GM18508 (cell line): ENCODE data around the gene CPEB1.

ENCODE experiments used
- ATAC-seq: cut with Tn5 transposase; IDR thresholded peaks from one replicate; pipeline ENCODE4 v1.9.1; 2021; ENCODE audit warnings: moderate number of reproducible peaks; ENCODE audit not compliant: insufficient read depth, unreplicated experiment

CPEB1 gene

DNA sequence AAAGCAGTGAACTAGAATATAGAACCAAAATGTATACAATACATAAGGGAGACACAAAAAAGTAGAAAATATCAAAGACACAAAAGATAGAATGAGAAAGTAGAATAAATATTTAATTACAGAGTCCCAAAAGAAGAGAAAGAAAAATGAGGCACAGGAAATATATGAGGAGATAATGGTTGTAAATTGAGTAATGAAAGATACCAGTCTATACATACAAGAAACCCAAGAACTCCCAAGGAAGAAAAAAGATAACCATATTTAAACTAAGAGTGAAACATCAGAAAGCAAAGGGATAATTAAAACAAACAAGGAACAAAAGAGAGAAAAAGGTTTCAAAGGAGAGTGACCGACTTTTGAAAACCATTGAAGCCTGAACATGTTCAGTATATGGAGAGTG lies 47.3 kb downstream of the CPEB1 start:
- no peak for ATAC-seq

DNA sequence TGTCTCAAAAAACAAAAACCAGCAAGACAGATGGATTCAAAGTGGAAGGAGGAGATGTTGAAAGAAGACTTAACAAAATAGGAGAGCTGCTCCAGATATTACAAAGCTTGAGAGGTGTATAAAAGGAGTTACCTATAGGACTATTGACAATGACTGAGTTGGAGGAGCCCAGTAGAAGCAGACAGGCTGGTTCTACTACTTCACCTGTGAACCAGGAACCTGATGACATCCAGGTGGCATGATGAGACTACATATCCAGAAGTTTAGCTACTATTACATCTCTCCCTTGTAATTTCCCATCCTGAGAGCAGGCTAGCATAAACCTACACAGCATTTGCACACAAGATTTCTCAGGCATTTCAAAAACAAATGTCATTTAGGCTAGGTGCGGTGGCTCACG lies 49.3 kb downstream of the CPEB1 start:
- ATAC-seq, result no peak

DNA sequence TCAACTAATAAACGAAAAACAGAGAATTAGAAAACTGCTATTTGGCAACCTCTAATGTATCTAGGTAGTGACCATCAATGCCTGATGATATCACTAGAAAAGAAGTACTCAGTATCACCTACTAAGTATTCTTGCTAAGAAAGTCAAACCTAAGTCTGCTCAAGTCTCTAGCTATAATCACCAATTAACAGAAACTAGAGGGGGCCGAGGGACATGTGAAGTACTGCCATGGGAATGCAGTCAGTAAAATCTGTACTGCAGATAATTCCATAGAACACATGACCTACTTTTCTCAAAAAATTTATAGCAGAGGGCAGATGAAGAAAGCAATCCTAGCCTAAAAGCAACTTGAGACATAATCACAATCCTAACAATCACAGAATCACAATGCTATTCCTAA lies 51.4 kb downstream of the CPEB1 start:
- ATAC-seq, result no peak

DNA sequence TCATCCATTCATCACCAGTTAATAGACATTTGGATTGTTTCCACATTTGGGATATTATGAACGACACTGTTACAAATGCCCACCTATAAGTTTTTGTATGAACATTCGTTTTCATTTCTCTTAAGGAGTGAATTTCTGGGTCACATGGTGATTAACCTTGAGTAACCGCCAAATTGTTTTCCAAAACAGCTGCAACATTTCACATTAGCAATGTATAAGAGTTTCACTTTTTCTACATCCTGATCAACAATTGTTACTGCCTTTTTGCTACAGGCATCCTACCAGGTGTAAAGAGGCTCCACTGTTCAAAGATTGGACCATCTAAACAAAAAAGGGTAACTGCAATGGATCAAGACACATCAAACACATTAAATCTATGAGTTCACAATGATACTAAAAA lies 52.0 kb downstream of the CPEB1 start:
- ATAC-seq, result no peak

DNA sequence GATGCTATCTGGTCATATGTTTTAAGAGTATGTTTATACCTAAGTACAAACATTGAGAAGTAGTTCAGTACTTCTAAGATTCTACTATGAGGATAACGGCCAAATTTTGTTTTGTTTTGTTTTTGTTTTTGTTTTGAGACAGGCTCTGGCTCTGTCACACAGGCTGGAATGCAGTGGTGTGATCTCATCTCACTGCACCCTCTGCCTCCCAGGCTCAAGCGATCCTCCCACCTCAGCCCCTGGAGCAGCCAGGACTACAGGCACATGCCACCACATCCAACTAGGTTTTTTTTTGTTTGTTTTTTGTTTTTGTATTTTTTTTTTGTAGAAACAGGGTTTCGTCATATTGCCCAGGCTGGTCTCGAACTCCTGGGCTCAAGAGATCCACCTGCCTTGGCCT lies 59.4 kb downstream of the CPEB1 start:
- ATAC-seq, result no peak

DNA sequence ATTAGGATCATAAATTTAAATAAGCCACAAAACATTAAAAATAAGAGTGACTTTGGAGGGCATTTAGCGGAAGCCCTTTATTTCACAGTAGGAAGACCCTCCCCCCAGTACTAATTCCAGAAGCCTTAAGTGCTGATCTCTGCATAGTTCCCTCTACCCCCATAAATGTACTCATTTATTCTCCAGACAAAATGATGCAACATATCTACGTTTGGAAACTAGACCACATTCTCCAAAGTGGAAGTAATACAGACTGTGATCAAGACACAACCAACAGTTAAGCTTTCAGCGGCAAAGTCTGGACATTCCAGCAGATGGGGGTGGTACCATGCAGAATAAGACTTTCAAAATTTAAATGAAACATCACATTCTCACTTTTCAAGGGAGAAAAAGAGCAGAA lies 62.1 kb downstream of the CPEB1 start:
- ATAC-seq, result no peak

DNA sequence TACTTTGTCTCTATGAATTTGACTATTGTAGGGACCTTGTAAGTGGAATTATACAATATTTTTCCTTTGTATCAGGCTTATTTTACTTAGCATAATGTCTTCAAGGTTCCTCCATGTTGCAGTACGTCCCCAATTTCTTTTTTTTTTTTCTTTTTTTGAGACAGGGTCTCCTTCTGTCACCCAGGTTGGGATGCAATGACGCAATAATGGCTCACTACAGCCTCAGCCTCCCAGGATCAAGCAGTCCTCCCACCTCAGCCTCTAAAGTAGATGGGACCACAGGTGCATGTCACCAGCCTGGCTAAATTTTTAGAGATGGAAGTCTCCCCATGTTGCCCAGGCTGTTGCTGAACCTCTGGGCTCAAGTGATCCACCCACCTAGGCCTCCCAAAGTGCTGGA lies 66.5 kb downstream of the CPEB1 start:
- no peak for ATAC-seq

DNA sequence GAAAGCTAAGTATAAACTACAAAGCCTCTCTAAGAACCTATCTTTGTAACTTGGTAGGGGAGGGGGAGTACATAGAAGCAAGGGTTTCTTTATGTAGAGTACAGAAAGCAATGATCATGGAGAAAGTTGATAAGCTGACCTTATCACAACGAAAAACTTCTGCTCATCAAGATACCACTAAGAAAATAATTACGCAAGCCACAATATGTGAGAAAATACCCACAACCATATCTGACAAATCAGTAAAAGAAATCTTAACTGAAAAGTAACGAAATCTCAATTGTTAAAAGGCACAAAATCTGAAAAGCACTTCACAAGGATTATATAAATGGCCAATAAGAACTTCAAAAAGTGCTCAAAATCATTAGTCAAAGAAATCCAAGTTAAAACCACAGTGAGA lies 71.8 kb downstream of the CPEB1 start:
- ATAC-seq, result no peak

DNA sequence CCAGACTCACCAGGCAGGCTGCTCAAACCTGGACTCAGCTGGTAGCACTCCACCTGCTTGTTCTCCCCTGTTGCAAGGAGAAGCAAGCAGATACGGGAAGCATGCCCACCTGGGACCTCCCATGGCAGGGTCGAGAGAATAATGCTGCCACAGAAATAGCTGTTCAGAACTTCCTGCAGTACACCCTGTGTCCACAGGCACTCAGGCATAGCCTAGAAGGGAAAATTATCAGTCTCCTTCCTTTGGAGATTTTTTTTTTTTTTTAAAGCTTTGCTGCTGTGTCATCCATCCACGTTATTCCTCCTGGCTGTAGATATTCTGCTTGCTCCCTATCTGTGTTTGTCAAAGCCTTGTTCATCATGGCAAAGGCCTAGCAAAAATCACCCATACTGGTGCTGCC lies 74.2 kb downstream of the CPEB1 start:
- no peak for ATAC-seq

DNA sequence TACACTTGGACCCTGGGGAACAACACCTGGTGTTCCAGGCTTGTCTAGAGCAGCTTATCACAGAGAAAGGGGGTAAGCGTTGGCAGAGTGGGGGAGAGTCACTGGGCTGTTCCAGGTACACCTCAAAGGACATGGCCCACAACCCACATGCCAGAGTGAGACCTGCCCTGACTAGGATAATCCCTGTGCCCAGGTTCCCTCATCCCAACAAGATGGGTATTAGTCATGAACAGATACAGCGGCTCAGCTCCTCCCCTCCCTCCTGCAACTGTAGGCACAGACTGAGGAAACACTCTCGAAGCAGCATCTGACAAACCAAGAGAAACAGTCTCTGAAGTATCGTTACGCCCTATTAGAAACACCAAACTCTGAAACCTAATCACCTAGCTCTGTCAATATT lies 74.9 kb downstream of the CPEB1 start:
- no peak for ATAC-seq

DNA sequence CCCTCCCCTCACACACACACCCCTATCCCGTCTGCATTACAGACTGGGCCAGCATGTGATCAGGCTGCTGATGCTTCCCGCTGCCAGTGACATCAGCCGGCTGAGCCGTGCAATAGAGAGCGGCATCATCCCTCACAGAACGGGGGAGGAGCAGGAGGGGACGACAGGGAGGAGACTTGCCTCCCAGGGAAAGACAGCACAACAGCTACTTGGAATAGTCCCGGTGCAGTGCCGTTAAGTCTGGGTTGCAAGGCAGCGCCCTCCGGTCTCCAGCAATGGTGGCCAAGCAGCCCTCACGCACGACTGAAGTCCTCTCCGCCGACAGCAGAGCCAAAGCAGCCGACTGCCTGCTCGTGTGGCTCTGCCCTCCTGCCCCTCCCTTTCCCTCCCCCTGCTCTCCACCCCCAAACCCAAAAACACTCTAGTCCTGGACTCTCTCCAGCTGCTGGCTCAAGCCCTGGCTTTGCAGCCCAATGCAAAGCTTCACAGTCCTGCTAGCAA lies 75.4 kb downstream of the CPEB1 start:
- no peak for ATAC-seq

DNA sequence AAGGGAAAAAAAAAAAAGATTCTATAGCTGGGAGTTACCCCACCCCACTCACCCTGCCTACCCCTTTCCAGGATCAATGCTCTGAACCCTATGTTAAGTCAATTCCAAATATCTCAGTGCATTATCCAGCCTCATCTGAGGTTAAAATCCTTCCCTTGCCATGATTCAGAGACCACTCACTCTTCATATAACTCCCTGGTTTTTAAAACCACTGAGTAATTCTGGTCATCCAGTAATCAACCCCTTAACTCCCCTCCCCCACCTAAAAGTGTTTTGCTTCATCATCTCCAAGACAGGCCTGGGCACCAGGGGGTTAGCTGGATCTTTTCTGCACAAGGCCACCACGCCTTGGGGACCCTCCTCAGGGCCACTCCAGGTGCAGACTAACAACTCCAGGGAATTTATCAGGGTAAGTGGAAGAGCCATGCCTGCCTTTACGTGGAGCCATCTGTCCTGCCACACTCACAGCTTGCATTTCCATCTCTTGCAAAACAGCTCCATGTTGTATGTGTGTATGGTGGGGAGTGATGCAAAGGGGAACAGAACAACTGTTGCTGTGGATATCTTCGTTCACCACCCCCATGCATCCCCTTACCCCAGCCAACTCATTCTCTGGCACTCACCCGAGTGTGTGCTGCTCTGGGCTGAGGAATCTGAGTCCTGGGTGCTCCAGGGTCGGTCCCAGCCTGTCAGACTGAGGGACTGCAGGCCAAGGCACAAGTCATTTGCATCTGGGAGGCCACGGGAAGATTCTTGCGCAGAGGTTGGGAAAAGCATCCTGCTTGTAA lies 76.2 kb downstream of the CPEB1 start:
- no peak for ATAC-seq

DNA sequence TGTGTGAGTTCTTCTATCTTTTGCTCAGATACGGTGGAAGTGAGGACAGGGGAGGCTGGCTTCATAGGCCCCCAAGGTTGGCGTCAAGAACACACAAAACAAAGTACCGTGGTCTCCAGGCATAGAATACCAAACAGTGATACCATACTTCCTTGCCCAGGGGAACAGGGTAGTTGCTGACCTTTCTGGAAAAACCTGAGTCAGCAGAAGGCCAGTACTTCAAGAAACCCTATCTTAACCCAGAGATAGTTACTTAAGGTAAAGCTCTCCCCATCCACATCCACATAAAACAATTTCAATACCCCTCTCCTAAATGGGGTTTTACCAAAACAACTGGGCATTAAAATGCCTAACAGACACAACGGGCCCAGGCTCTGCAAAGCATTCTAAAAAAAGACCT lies 77.3 kb downstream of the CPEB1 start:
- no peak for ATAC-seq

DNA sequence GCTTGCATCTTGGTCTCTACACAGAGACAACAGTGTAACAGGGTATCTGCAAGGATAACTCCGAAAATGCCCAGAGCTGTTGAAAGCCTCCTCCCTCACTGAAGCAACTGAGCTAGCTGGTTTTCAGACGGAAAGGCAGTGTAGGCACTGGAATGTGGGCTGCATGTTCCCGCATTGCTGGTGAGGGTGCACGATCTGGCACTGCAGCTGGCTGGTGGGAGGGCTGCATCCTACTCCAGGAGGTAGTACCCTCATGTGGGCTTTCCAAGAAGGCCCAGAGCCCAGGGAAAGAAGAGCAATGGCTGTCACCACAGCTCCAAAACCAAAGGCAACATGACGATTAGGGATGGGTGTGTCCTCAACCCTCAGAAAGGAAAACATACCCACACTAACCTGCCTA lies 78.2 kb downstream of the CPEB1 start:
- no peak for ATAC-seq

DNA sequence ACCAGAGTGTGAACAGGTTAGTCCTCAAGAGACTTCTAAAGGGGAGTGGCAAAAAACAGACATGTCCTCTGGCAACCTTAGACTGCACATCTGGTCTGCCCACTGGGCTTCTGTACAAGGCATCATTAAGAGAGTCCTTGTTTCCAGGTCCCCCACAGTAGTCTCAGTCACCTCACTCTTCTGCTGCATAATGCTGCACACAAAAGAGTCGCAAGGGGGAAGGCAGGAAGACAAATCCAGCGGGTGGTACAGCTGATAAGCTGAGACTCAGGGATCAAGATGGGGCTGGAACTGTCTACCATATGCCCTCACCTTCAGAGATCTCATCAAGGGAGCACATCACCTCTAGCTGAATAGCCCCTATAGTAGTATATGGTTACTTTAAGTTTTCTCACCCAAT lies 79.5 kb downstream of the CPEB1 start:
- no peak for ATAC-seq

DNA sequence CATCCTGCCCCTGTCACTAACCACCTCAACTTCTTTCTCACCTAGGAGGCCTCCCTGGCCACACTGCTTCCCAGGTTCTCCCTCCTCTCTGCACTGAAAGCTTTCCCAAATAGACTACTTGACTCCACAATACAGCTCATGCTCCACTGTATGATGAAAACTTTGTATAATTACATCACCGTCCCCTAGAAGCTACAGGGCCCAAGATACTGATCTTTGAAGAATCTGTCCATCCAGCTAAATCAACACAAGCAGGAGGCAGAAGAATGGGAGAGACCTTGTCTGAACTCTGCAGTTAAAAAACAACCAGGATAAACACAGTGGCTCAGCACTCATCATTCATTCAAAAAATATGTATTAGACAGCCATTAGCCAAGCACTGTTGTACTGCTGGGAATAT lies 80.5 kb downstream of the CPEB1 start:
- ATAC-seq, result no peak

DNA sequence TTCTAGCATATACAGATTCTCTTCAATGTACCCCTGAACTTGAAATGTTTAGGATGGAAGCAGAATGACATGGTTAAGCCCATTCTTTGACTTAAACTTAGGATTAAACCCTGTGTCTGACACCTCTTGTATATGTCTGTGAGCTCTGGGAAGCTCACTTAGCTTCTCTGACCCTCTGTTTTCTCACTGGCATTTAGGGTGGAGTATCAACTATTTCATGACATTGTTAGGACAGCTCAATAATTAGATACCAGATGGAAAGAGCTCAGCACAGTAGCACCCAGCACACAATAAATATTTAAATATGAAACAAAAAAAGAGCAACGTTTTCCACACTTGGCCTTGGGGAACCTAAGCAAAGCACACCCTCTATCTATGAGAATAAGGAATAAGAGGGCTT lies 88.7 kb downstream of the CPEB1 start:
- no peak for ATAC-seq

DNA sequence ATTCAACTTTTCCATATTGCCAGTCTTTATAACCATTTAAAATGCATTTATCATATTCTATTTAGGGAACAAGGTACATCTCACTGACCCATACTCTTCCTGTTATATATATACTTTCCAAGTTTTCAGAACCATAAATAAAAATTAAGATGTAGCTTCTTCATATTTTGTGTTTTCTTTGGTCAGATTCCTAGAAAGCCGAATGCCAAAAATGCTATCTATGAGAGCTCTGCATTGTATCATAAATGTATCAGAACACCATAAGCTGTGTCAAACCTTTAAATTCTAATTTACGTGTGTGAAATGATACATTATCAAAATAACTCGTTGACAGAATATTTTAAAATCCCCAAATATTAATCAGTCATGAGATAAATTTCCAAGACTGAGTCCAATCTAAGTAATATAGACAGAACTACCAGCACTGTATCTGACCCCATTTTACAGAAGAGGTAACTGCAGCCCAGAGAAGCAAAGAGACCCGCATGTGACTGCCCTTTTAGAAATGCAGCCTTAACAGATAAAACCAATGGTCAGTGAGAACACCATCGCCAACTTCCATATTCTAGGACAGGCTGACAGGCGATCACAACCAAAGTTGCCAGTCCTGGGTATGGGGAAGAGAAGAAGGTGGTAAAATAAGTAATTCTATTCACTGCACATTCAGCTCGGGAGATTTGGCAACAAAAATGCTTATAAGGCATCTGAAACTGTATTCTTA lies 90.7 kb downstream of the CPEB1 start:
- ATAC-seq, result no peak

DNA sequence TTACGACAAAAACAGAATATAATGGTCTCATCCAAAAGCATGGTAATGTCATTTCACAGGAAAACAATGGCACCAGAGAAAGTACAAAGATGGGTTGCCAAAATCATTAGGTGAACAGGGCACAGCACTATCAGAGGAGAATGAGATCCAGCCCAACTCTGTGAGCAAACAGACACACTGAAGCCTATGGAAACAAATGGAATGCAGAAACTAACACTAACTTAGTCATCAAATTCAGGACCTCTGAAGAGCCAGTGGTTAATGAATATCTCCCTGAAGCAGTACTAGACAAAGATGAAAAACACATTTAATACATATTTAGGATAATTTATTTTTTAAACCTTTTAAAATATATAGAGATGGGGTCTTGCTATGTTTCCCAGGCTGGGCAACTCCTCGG lies 92.3 kb downstream of the CPEB1 start:
- ATAC-seq, result no peak

DNA sequence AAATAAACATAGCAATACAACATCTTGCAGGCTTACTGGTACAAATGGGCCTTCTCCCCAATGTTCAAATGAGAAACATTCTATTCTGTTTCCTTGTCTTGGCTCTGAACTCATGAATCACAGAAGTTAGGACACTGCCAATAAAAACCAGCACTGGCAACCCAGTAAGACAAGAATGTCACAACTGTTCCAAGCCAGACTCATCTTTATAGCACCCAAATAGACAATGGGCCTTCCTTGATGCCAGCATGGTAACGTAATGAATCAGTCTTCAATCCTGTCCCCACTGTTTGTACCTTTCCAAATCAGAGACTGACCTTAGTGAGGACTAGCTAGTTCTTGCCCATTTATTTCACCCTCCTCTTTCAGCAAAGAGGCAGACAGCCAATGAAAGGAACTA lies 92.8 kb downstream of the CPEB1 start:
- no peak for ATAC-seq

DNA sequence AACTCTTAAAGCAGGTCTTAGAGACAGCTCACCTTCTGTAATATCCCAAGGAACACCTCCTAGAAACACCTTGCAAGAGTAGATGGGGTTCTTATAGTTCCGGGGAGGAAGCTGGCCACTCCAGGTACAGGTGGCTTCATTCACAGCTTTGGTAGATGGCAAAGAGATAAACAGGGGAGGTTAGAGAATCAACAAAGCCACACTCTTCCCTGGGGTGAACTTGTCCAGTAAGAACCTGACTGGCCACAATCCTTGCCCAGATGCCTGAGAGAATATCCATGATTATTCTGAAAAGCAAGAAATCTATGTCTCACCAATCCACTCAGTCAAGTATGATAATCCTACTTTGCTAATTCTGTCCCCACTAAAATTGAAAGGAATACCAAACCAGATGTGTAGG lies 93.3 kb downstream of the CPEB1 start:
- ATAC-seq, result no peak

DNA sequence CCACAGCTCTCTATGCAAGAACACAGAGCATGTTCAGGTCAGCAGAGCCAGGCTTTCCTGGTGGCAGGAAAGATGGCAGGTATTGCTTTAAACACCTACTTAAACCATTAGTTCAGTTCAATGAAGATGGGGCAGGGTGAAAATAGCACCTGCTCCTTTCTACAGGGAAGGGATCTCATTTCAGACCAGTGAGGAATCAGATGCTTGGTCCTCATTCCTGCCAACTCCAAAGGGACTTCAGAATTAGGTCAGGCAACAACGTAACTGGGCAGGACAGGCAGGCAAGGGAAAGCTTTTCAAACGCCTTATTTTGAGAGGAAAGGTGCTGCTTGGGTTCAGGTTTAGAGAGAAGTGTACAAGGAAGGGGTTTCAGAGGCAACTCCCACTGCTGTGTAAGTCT lies 94.3 kb downstream of the CPEB1 start:
- no peak for ATAC-seq
